AG04450 (cell line): ENCODE data around the gene PLCG2. TPM values are rescaled to one million over a fixed set of nuclear protein-coding genes. Genes with fewer than 3 reads are reported as not detected.

Source experiments
- CTCF ChIA-PET: fragments of 300-600, 350-600 bp; formaldehyde crosslinking; extraction: SDS; loops from one replicate; lab custom pipeline; 2022; ENCODE audit warnings: antibody characterized with exemption, inconsistent platforms; lab: Charles Lee
- POLR2A ChIA-PET: fragments of 350-600 bp; formaldehyde crosslinking; extraction: SDS; loops from one replicate; lab custom pipeline; 2021; ENCODE audit warnings: antibody characterized with exemption, inconsistent platforms; lab: Yijun Ruan, JAX
- DNase-seq: peaks from one replicate; pipeline ENCODE4 v3.0.0-alpha.2; 2011; ENCODE audit warnings: low read depth, low spot score
- H3K27ac ChIP-seq: one replicate; pipeline ENCODE4 v1.5.1; 2012; ENCODE audit warnings: low read depth, low read length, control low read depth
- H3K27me3 ChIP-seq: one replicate; pipeline ENCODE4 v1.6.0; 2012; ENCODE audit warnings: low read length; ENCODE audit not compliant: control insufficient read depth, insufficient read depth
- H3K4me3 ChIP-seq: 2 replicates; pipeline ENCODE4 v1.5.1; 2011; ENCODE audit warnings: mild to moderate bottlenecking, low read depth, low read length, control low read depth
- H3K9me3 ChIP-seq: 2 replicates; pipeline ENCODE4 v1.5.1; 2012; ENCODE audit warnings: low read length; ENCODE audit not compliant: control insufficient read depth, insufficient read depth
- polyA plus RNA-seq: library from polyadenylated mRNA; depleted of rRNA; stranded (reverse); fragments of >200 nt; gene quantifications from 2 replicates; pipeline ENCODE4 v1.2.3, GENCODE V29; 2011
- TF ChIP-seq, protein P1 (sequence below): IDR thresholded peaks from 2 replicates; pipeline ENCODE4 v1.5.1; 2011; ENCODE audit warnings: low read depth, low read length, control low read depth, inconsistent platforms

Gene PLCG2
- polyA plus RNA-seq, 1 experiment: 0.16 TPM

DNA sequence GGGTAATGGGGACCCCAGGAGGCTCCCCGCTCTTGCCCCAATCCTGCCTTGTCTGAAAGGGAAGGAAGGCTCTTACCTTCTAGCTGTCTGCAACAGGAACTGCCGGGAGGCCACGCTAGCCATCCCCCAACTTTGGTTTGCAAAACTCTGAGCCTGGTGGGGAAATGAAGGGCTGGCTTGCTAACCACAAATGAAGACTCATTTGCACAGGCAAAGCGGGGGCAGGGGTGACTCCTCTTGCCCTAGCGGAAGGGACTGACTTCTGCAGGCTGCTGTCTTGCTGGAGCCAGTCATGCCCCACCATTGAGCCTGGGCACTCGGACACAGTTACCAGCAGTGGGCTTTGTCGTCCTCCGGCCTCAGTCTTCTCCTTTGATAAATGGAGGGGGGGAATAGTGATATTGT lies 52.6 kb downstream of the PLCG2 start:
- Histone ChIP-seq H3K4me3 (no peak overlapping the region), H3K27me3 (no peaks in the 10 kb centered on the region), H3K9me3 (no peaks in the 10 kb centered on the region), H3K27ac (no peak overlapping the region)
- DNase-seq: no peak
- TF ChIP-seq, protein P1, sequence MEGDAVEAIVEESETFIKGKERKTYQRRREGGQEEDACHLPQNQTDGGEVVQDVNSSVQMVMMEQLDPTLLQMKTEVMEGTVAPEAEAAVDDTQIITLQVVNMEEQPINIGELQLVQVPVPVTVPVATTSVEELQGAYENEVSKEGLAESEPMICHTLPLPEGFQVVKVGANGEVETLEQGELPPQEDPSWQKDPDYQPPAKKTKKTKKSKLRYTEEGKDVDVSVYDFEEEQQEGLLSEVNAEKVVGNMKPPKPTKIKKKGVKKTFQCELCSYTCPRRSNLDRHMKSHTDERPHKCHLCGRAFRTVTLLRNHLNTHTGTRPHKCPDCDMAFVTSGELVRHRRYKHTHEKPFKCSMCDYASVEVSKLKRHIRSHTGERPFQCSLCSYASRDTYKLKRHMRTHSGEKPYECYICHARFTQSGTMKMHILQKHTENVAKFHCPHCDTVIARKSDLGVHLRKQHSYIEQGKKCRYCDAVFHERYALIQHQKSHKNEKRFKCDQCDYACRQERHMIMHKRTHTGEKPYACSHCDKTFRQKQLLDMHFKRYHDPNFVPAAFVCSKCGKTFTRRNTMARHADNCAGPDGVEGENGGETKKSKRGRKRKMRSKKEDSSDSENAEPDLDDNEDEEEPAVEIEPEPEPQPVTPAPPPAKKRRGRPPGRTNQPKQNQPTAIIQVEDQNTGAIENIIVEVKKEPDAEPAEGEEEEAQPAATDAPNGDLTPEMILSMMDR: no peak
- POLR2A ChIA-PET: no interaction called here
- CTCF ChIA-PET: no interaction called here

DNA sequence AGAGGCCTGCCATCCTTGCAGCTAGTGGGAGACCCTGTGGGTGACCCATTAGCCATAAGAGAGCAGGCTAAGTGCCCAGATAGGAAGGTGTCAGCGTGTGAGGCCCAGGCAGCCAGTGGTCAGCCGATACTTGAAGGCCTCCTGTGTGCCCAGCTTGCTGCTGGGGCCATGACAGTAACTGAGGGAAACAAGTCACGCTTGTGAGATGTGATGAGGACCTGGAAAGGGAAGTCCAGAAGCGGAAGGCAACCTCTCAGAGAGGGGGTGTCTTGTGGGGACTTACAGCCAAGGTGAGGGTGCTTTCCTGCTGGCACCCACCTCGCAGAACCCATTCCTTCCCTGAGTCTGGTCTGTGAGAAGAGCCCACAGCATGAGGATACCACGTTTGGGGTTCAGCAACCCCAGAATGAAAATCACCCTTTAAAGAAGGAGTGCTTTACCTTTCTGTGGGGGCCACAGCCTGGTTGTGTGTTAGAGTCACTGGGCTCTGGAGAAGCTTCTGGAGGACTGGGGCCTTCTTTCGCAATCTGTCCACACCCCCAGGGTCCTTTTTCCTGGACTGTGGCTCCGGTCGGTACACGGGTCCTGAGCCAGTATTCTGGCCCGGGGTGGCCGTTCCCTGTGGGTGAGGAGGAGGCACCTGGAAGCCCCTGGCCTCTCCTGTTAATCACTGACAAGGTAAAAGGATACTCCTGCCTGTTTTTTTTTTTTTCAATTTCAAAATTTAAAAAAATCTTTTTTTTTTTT lies 53.9 kb downstream of the PLCG2 start:
- Histone ChIP-seq H3K27me3 (no peaks in the 10 kb centered on the region), H3K4me3 (no peak overlapping the region), H3K9me3 (no peaks in the 10 kb centered on the region), H3K27ac (no peak overlapping the region)
- POLR2A ChIA-PET: interaction anchor here (0.5 to 0.7 kb wide), 2 partner anchors 883 to 1659 kb away, joined by 3 to 4 read pairs; no protein-coding TSS in a partner anchor
- DNase-seq: no peak
- TF ChIP-seq, protein P1: no peak
- CTCF ChIA-PET: no interaction called here

DNA sequence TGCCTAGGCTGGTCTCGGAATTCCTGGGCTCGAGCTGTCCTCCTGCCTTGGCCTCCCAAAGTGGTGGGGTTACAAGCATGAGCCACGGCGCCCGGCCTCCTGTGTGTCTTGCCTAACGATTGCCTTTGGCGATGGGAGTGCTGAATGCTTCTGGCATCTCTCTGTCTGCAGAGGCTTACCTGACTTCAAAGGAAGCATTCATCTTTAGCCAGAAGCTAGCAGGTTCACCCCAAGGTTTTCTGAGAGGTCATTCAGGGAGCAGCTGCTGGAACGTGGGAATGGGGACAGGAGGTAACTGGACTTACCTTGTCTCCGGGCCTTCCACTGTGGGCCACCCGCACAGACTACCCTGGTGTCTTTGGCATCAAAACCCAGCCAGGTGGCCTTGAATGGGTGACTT lies 54.7 kb downstream of the PLCG2 start:
- H3K9me3 ChIP-seq: no peaks in the 10 kb centered on the region
- POLR2A ChIA-PET: interaction anchor here (0.7 kb wide), 1 partner anchor 882 kb away, joined by 3 read pairs; no protein-coding TSS in a partner anchor
- H3K27ac ChIP-seq: no peak overlapping the region
- CTCF ChIA-PET: no interaction called here
- H3K4me3 ChIP-seq: no peak overlapping the region
- no peak for DNase-seq
- TF ChIP-seq, protein P1: no peak
- H3K27me3 ChIP-seq: no peaks in the 10 kb centered on the region

DNA sequence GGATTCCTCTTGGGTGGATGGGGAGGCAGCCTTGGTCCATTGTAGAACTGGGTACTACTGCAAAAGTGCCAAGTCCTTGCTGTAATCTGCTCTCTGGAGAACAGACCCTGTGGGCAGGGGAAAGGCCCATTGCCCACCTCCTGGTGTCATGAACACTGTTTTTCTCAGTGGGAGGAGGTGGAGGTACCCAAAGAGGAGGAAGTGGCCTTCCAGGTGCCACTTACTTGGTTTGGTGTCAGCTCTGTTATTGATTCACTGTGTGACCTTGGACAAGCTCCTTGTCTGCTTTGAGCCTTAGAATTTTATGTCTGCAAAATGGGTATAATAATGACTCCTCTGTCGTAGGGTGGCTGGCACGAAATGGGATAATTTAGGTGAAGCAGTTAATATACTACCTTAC lies 55.8 kb downstream of the PLCG2 start:
- H3K9me3 ChIP-seq: no peaks in the 10 kb centered on the region
- ChIA-PET POLR2A (no interaction called here), CTCF (no interaction called here)
- TF ChIP-seq, protein P1: no peak
- no peak overlapping the region for H3K4me3 ChIP-seq
- DNase-seq: no peak
- no peak overlapping the region for H3K27ac ChIP-seq
- no peaks in the 10 kb centered on the region for H3K27me3 ChIP-seq

DNA sequence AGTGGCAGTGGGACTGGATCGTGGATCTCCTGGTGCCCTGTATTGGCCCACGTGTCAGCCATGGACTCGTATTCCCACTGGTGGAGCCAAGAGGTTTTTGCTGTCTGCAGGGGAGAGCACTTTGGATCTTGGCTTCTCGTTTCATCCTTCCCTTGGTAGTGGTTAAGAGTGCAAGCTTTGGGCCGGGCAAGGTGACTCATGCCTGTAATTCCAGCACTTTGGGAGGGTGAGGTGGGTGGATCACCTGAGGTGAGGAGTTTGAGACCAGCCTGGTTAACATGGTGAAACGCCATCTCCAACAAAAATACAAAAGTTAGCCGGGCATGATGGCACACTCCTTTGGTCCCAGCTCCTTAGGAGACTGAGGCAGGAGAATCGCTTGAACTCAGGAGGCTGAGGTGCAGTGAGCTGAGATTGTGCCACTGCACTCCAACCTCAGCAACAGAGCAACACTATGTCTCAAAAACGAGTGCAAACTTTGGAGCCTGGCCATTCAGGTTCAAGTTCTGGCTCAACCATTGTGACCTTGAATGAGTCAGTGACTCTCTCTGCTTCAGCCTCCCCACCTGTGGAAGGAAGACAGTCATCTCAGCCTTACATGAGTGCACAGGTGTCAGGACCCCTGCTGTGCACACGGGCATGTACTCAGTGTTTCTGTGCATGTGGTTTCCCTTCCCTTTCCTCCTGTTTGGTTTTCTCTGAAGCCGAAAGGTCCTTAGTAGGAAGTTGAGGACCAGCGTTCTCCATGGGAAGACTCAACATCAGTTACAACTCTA lies 57.4 kb downstream of the PLCG2 start:
- ChIA-PET CTCF (no interaction called here), POLR2A (no interaction called here)
- TF ChIP-seq, protein P1: no peak
- Histone ChIP-seq H3K4me3 (no peak overlapping the region), H3K27me3 (peaks cover under 1% of the 10 kb centered on the region), H3K9me3 (no peaks in the 10 kb centered on the region), H3K27ac (no peak overlapping the region)
- no peak for DNase-seq
